T-helper 1 cell treated with Interleukin-12 subunit alpha and Interleukin-12 subunit beta and Interleukin-4 antibody, amounts not matched to agents 30 ng/mL and 1 ng/mL, for 36 hours (primary cell): ENCODE results near the gene KCNC1. TPM values are rescaled to one million over a fixed set of nuclear protein-coding genes. Genes with fewer than 3 reads are reported as not detected.

ENCODE experiments used
- intact Hi-C: fragments of 100-400 bp; cut with micrococcal nuclease; formaldehyde crosslinking; loops from one replicate; pipeline ENCODE4 v1.15.1; 2024
- total RNA-seq: library from RNA; stranded (reverse); gene quantifications from 2 replicates; pipeline ENCODE4 v1.2.3, GENCODE V29; 2022

KCNC1 gene
- total RNA-seq, 1 donor from 2014 or later: not detected

DNA sequence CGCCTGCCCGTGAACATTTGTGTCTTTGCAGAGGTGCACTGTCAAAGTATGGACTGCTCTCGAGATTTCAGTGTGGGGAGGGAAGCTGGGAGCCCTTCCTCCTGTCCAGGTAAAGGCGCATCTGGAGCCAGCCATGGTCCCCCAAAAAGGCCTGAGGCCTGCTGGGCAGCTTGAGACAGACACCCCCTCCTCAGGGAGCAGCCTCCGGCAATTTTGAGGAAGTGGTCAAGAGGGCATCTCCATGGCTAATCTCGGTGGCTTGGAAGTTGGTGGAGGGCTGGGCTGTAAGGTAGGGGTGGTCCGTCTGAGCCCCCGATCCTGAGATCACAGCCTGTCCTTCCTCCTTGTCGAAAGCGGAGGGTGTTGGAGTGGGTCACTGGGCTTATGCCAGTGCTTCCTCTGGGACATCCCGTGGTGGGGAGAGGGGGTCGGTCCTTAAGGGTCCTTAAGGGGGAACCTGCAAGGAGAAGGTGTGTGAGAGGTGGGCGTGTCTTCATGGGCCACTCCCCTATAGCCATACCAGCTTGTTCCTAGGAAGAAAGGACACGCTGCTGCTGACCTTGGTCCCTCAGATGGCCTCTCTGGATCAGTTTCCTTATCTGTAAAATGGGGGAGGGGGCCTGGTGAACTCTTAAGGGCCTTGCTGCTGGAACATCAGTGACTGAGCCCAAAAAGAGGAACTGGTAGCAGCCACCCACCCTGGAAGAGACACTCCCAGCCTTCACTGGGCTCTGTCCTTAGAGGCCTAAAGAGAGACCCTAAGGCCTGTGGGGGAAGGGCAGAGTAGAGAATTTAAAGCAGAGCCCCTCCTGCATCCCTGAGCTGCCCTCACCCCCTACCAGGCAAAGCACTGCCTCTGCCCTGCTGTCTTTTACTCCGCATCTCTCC lies 2.6 kb downstream of the KCNC1 start:
- intact Hi-C loops: loop anchor here (5.0 kb wide), 1 partner anchor 1130 kb away; no protein-coding TSS in a partner anchor

DNA sequence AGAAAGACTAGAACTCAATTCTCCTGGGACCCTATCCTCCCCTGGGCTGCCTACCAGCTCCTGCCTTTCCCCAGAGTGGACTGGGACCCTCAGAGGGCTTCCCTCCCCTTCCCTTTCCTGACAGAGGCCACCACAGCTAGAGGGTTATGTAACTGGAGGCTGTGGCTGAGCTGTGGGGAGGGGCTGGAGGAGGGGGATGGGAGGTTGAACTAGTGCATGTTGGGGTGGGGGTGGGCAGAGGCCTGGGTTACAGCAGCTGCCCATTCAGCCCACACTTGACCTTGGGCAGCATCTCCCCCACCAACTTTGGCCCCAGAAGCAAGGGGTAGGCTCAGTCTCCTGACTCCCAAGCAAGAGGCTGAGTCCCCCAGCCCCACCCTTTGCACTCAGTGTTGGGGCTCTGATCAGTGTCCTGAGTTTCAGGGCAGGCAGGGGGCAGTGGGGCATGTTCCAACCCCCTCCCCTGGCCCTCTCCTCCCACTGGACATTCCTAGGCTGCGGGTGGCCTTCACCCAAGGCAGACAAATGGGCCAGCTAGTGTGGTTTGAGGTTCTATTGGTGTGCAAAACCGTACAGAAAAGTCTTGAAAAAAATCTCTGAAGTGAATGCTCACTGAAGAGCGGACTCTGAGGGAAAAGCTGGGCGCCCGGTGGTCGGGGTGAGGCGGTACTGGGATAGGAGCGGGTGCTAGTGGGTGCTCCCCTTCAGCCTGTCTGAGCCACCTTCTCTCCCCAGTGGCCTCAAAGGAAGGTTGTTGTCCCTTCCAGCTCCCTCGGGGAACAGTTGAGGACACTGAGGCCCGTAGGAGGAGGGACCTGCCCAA lies 3.8 kb downstream of the KCNC1 start:
- intact Hi-C loops: loop anchor here (5.0 kb wide), 1 partner anchor 1131 kb away; no protein-coding TSS in a partner anchor

DNA sequence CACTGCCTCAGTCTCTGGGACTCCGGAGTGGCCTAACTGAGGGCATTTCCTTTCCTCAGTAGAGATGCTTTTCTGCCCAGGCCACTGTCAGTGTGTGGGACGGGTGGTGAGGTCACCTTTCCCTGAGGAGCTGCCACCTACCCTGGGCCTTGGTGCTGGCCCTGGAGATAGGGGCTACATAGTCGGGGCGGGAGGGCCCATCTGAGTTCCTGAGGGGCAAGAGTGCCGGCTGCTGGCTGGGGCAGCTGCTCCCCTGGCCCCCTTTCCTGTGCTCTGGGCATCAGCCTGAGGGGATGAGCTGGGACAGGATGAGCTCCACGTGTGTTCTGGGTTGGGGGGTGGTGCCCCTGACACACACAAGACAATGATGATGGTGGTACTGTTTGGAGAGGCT lies 5.4 kb downstream of the KCNC1 start:
- intact Hi-C loops: loop anchor here (5.0 kb wide), 1 partner anchor 1133 kb away; no protein-coding TSS in a partner anchor

GRCh38 chr11:17740649-17741235 lies 6.2 kb downstream of the KCNC1 start:
- intact Hi-C loops: no loop called here

- intact Hi-C loops: no loop called here
These were observed 6.9 kb downstream of the KCNC1 start for GRCh38 chr11:17741487-17741886.

DNA sequence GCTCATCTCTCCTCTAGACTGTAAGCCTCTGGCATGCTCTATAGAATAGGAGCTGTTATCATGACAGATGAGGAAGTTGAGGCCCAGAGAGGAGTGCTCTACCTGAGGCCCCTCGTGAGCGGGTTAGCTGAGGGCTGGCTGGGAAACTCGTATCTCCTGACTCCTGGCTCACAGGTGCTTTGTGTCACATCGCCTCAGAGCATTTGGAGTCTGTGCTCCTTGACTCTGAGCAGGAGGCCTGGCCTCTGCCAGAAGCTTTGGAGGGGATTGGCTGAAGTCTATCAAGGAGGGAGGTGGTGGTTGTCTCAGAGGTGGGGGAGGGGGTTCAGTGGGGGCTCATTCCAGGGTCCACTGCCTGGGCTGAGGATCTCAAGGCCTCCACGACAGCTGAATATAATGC lies 7.4 kb downstream of the KCNC1 start:
- intact Hi-C loops: no loop called here

GRCh38 chr11:17743026-17743807 lies 8.6 kb downstream of the KCNC1 start:
- intact Hi-C loops: no loop called here

GRCh38 chr11:17743808-17744119 lies 9.2 kb downstream of the KCNC1 start:
- intact Hi-C loops: no loop called here

DNA sequence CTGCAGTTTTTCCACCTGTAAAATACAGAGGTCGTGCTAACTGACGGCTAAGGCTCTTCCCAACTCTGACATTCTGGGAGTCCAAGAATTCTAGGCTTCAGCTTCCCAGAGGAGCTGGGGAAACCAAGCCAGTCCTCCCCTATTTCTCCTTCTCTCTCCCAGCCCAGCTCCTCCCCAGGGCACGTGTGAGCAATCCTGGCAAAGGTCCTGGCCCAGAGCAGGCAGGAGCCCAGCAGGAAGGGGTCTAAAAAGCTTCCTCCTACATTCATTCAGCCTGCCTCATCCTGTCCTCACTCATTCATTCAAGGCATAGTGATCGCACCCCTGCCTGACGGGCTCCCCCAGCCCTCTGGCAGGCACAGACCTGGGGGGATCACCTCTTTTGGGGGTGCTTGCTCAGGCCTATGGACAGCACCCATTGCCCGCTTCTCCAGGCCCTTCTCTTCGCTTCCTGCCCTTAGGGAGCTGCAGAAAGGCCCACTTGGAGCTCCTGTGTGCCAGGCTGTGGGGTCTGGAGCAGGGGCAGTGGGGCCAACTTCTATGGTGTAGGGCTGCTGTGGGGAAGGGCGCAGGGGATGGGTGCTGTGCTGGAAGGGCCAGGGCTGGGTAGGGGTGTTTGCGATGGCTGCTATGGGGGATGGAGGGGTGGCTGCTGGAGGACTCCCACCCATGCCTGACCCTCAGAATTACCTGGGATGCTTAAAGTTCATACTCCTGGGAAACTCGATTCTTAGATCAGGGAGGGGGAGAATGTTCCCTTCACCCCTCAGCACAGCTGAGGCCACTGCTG lies 9.8 kb downstream of the KCNC1 start:
- intact Hi-C loops: no loop called here

DNA sequence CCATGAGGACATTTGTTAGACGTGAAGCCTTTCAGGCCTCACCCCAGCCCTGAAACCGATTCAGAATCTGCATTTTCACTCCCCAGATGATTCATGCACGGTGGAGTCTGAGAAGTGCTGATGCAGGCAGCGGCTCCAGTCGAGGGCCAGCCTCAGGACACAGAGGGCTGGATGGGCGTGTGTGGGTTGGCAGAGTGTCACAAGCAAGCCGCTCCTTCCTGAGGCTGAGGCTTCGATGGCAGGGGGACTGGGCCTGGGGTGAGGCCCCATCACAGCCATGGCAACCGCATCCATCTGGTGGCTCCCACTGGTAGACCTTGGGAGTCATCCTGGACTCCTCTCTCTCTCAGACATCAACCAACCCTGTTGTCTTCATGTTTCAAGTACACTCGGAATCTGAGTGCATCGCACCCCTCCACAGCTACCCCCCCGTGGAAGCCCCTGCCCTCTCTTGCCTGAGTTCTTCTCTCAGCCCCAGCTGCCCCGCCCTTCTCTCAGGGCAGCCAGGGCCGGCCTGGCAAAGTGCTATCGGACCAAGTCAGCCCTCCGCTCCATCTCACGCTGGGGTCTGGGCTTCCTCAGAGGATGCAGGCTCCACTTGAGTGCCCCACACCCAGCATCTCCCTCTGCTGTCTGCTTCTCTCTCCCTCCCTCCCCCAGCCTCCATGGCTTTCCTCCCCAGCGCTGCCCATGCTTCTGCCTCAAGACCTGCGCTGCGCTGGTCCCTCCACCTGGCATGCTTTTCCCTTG lies 10.6 kb downstream of the KCNC1 start:
- intact Hi-C loops: no loop called here

DNA sequence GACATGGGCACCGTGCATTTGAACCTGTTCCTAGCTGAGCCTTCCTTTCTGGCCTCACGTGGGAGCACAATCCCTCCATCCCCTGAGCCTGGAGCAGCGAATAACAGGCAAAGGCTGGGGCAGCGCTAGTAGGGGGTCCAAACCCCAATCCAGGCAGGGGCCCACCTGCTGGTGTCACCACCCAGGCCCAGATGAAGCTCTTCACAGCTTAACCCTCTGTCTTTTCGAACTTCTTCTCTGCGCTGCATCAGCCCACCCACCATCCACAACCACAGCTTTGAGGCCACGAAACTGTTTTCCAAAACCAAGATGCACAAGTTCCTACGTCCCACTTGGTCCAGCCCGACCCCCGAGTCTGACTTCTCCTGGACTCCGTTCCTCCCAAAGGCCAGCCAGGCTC lies 11.5 kb downstream of the KCNC1 start:
- intact Hi-C loops: no loop called here

- intact Hi-C loops: no loop called here
These were observed 12.8 kb downstream of the KCNC1 start for GRCh38 chr11:17747131-17747955.

DNA sequence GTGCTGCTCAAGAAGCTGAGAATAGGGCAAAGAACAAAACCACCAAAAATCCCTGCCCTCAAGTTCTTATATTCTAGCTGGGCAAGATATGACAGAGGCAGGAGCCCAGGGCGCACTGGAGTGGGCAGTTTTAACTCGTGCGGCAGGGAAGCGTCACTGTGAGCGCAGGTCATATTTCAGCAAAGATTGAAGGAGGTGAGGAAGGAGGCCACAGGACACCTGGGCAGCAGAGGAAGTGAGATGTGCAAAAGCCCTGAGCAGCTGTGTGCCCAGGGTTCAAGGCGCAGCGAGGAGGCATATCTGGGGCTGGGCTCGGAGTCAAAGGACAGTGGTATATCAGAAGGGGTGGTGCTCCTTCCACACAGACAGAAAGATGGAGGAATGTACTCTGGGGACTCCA lies 13.5 kb downstream of the KCNC1 start:
- intact Hi-C loops: no loop called here

DNA sequence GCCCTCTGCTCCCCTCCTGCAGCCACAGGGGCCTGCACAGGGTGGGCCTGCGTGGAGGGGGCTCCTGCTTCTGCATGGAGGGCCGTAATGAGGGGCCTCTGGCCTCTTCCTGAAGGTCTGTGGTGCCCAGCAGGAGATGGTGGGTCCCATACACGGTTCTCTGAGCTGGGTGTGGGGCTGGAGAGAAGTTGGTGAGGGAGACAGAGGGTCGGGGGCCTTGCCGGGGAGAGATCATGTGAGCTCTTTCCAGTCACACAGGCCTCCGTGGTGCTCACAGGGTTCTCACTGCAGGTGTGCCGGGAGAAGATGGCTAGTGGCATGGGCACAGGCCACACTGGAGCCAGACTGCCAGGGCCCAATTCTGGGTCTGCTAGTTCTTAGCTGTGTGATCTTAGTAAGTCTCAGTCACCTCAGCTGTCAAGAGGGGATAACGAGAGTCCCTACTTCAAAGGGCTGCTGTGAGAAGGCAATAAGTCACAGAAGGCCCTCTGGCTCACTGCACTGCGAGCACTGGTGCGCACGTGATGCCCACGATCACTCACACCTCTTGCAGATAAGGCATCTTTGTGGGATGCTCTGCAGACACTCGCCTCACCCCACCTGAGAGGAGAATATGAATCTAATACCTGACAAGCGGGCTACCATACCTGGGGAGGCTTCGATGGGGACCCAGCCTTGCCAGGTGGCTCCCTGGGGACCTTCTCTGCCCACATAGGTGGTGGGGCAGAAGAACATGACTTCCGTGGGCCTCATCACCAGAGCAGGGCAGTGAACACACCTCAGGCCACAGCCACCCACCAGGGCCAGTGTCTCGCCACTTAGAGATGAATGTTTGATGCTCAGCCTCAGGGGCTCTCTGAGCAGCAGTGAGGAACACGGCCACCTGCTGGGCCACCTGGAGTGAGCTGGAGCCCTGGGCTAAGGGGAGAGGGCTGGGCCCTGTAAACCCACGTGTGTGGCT lies 14.5 kb downstream of the KCNC1 start:
- intact Hi-C loops: no loop called here

DNA sequence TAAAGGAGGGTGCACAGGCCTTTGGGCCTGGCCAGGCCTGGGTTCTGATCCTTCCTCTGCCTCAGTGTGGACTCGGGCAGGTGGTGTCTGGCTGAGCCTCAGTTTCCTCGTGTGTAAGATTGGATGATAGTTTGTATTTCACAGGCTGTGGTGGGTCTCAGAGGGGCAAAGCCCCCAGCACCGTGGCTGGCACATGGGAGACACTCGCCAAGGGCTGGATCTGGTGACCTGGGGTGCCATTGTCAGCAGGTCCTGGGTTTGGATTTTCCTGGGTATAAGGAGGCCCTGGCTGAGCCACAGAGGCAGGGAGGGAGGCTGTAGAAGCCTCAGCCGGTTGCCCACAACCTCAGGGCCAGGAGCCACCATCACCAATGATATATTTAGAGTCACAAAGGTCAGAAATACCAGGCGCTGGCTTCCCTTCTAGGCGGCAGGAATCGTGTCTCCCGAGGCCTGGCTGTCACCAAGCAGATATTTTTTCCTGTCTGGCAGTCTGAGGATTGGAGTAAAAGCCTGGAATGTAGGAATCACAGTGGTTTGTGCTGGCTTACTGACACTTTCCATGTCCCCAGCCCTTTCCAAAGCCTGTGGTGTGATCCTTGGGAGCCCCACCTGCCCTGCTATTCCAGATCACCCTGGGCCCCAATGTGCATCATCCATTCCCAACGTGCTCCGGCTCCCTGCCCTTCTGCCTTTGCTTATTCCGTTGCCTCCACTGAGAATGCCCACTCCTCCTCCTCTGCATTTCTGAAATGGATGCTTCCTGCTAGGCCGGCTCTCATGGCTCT lies 15.6 kb downstream of the KCNC1 start:
- intact Hi-C loops: no loop called here

DNA sequence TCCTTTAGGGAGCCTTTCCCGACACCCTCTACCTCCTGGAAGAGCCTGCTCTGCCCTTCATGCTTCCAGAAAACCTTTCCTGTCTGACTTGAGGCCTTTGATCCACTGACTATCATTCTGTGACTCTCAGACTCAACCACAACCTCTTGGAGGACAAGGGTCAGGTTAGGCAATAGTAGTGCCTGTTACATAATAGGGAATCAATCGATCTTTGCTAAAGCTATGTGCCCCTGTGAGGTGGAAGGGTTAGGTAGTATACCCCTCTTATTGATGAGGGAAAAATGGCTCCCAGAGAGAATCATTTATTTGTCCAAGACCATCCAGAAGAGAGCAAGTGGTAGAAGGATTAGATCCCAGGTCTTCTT lies 16.2 kb downstream of the KCNC1 start:
- intact Hi-C loops: no loop called here

DNA sequence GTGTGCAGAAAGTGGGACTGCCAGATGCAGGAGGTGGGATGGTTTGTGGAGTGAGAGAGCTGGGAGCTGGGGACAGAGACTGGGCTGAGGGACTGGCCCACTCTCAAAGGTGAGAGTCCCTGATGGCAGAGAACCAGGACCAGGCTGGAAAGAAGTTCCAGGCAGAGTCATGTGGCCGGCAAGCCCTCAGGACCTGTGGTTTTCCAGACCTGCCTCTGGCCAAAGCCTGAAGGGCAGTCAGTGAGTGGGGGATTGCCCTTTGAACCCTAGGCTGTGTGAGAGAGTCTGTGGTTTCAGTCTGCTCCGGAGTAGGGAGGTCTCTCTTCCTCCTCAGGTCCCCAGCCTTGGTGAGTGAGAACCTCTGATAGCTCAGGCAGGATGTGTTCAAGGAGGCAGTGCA lies 17.0 kb downstream of the KCNC1 start:
- intact Hi-C loops: no loop called here
